Stimulated activated CD8-positive, alpha-beta memory T cell treated with anti-CD3 and anti-CD28 coated beads, Interleukin-15, amount 100 ng/mL, for 24 hours (primary cell): ENCODE results near the gene ZNF330.
"Not testable (repeated sequence)": the region's sequence is repeated elsewhere in the genome, so short reads cannot be mapped to it uniquely, and the experiment has no call there.

Experiments used
- DNase-seq: peaks from one replicate; pipeline ENCODE4 v3.0.0-alpha.2; 2020; ENCODE audit warnings: low read depth

Gene ZNF330

DNA sequence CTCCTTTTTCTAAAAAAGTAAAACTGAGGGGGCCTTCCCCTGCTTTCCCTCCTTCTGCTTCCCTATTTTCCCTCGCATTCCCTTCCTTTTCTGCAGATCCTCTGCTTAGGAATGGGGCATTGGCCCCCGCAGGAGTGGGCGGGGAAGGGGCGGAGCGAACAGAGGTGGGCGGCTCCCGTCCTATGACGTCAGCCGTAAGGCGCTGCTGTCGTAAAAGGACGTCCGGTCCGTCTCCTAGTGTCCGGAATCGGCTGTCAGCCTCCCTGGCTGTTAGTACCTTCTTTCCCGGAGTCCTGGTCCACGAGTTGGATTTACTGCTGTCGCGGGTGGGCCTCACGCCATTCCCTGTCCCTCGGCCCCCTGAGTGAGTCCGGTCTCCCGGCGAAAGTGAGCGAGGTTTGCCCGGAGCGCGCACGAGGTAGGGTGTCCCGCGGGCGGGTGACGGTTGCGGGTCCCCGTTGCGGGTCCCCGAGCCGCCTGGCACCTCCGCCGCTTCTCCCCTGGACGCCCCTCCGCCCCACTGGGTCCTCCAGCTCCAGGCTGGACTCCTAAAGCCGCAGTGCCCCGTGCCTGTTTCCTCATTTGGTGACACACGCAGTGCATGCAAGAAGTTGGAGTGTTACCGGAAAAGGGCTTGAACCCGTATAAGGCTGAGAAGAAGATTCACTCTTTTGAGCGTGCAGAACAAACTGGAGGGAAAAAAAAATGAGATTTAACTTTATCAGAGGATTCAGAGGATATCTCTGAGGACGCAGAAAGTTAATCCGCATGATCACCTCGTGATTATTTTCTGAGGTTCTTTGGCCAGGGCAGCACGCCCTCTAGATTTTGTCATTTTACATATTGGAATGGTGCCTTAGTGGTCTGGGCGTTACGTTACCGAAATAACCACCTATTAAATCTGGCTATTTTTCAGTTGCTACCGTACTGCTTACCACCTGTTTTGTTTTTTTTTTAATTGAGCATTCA is at the start of gene ZNF330:
TSS of gene ZNF330 (plus strand) at position 205 of the 969 bp plus-strand sequence. CDS start 1,477 bp downstream, outside the sequence.
- peak; percentile 92 for DNase-seq

DNA sequence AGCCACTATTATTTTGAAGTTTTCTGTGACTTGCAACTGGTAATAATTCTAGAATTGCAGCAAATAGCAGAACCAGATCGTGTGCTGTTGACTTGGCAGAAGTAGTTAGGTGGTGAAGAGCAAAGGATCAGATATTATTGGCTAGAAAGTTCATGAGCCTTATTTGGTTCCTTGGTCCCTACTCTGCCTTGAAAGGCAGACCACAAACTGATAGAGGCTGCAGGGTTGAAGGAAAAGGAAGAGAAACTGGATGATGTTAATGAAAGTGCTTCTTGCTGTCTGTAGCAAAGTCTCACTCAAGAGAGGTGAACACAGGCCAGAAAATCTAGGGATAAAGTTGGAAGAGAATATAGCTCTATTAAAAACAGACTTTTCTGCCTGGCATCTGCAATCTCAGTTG is 46.2 kb upstream of the ZNF330 start:
- DNase-seq = no peak

DNA sequence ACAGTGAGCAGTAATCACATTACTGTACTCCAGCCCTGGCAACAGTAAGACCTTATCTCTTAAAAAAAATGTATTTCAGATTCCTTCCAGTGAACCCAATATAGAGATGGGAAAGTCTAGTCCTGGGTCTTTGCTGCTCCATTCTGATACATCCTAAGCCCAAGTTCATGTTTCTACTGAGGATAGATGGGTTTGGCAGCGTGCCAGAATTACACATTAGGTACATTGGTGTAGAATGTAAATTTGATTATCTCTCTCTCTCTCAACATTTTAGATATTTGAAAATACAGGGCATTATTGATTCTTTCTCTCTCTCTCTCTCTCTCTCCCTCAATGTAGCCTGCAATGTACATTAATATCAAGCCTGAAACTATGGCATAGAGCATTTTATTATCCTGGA is 43.5 kb upstream of the ZNF330 start:
- DNase-seq = no peak

DNA sequence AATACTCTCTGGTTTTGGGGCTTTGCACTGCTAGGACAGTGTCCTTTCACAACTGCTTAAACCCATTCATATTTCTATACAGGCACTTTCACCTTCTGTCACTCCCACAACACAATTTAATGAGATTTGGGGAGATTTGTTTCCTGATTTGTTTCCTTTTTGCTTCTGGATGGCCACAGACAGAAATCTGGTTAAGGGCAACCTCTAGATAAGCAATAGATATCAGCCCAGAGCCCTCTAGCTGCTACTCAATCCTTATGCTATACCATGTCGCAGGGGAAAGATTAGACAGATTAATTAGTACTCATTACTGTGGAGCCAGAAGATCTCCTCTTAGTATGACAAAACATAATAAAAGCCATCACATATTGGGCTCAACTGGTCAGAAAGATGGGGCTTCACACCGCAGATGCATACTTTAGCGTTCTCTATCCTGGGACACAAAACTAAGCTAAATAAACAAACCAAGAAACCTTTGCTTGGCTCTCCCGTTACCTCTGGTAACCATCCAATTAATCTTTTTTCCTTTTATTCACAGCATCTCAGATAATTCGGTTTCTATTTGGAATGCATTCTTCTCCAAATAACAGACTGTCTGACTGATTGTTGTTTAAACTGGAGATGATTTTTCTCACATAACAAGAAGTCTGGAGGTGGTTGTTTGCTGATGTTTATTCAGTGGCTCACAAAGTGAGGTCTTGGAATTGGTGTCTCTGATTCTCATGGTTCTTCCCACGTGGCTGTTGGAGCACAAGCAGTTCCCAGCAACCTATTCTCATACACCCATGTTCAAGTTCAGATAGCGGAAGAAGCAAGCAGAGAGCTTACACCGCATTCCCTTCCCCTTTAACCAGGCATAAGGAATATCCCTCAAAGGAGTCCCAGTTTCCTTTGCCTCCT is 41.0 kb upstream of the ZNF330 start:
- no peak for DNase-seq

DNA sequence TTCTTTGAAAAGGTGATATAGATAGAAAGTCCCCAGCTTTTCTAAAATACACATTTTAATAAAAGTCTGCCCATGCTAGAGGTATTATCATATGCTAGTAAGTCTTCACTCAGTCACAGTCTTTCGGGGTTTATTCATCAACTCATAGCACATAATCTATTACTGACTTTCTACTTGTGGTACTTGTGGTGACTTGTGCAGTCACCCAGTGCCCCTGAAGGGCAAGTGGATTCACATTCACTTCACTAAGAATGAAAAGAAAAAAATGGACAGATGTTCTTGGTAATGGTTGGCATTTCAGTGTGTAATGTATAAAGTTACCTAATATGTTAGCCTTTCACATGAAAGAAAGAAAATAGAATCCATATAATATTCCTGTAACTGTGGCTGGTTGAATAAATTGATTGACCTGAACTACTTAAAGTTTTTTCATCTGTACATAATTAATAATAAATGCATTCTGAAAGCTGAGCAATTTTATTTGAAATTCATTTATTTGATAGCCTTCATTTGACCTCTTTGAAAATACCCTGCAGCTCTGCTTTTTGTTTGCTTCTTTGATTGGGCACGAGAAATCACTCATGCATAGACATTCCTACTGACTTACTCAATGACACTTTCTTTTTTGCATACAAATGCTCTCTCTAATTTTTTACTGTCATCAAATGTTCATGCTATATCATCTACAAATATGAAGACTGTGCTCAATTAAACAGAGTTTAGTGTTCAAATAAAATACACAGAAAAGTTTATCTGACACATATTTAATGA is 39.5 kb upstream of the ZNF330 start:
- no peak for DNase-seq

DNA sequence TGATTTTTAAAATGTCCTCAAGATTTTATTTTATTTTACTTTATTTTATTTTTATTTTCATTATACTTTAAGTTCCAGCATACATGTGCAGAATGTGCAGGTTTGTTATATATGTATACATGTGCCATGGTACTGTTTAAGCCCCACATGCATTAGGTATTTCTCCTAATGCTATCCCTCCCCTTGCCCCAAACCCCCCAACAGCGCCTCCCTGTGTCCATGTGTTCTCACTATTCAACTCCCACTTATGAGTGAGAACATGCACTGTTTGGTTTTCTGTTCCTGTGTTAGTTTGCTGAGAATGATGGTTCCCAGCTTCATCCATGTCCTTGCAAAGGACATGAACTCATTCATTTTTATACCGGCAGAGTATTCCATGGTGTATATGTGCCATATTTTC is 37.2 kb upstream of the ZNF330 start:
- not testable (repeated sequence) for DNase-seq

DNA sequence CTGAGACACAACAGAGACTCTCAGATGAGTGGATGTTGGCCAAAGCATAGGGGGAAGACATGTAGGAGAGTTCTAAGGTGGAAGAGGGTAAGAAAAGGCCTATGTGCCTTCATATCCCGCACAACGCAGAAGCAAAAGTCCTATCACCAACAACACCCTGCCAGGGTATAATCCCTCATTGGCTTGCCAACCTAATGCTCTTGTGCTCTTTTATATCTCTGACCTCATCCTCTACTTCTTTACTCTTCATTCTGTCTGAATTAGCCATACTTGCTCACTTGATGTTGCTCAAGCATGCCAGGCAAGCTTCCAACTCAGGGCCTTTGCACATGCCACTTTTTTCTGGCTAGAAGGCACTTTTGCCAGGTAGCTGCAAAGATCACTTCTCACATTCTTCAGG is 28.1 kb upstream of the ZNF330 start:
- DNase-seq = no peak

DNA sequence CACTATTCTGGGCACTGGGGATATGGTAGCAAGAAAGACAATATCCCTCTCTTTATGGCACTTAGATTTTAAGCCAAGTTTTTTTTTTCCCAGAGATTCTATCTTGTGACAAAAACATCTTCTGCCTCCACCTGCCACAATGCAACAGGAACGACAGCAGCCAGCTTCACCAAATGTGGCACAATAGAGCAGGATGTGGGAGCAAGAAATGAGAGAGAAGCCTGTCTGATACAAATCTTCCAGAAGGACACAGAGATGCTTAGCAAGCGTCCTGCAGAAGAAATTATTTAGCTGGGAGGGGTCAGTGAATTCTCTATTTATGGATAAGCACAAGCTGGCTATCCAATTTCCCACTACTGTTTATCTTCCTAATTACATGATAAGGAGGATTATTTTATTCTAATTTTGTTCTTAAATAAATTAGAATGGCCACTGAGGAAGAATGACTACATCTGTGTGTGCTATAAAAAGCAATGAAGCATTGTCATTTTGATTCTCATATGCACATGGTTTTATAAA is 27.1 kb upstream of the ZNF330 start:
- no peak for DNase-seq

DNA sequence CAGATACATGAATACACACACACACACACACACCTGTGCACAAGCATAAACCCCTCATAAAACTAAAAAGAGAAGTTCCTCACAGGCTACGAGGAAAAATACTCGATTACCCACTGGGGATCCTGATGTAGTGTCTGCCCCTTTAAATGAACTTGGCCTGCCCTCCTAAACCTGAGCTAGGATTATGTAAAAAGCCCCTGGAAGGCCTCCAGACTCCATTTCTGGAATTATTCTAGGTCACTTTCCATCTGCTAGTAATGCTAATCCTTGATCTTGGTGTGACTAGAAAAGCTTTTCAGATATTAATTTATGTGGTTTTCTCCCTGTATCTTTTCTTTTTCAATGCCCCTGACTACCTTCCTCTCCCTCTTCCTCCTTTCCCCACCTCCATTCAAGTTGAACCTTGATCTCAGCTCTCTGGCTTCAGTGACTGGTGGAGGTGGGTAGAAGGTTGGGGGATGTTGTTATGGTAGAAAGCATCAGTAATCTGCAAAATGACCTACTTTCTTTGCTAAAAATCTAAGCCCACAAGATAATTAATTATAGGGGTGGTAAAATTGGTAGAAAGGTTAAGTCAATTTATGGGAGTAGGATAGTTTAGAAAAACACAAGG is 25.5 kb upstream of the ZNF330 start:
- no peak for DNase-seq

DNA sequence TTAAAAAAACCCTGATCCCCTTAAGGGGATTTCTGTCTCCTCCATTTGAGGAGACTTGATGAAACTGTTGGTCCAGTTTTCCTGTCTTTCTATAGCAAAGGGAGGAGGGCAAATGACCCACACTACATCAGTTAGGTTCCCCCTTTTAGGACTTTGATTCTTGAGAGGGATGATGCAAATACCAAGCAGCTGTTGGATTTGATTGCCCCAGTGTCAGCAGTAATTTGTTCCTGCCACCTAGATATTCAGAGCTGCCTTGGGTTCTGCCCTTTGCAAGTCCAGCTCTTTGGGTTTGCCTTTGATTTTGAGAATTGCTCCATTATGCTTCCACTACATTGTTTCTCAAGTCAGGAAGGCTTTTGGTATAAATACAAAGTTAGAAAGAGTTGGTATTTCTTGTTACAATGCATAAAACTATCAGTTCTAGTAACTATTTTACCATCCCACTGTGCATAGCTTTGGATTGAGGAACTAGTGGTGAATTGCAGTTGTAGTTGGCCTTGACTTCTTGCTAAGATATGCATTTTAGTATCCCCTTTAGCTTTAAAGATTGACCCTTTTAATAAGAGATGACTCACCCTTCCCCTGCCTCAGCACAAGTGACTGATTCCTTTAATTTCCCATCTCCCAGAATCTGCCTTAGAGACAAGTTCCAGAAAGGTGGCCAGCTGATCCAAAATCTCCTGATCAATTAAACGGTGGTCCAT is 24.3 kb upstream of the ZNF330 start:
- DNase-seq = no peak

DNA sequence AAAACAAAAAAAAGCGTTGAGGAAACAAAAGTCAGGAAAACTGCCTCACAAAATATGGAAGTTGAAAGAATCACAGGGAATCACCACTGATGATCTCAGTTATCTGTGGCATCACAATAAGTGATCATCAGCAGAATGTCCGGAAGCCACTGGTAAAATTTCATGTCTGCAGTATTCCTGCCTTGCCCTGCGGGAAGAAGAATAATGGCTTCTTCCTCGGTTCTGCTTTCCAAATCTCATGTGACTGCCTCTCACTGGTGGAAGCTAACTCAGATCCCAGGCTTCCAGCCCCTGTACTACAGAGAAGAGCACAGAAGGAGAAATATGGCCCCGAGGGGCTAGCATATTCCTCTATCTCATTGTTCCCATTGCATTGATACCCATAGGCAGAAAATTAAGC is 12.7 kb upstream of the ZNF330 start:
- DNase-seq = no peak

DNA sequence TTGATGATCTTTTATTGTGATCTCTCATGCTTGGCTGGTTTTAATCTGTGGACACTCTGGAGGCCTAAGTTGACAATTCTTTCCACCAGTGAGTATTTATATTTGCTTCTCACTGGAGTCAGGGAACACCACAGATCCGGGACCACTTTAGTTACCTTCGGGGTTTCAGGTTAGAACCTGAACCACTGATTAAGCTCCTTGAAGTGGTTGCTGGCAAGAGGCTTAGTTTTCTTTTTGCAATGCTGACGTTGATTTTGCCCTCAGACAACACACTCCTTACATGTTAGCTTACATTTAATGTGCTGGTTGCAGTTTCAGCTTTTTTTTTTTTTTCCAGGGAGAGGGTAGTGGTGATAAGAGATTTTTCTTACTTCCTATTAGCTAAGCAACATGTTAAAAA is 10.5 kb upstream of the ZNF330 start:
- DNase-seq = no peak

DNA sequence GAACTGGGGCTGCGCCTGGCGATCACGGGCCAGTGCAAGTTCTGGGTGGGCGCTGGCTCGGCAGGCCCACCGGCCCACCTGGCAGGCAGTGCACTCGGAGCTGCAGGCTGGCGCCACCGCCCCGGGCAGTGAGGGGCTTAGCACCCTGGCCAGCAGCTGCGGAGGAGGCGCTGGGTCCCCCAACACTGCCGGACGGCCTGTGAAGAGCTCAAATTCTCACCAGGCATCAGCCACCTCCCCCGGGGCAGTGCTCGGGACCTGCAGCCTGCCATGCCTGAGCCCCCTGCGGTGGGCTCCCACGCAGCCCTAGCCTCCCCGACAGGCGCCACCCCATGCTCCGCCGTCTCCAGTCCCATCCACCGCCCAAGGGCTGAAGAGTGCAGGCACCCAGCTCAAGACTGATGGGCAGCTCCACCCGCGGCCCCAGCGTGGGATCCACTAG is 7.1 kb upstream of the ZNF330 start:
- DNase-seq = no peak

DNA sequence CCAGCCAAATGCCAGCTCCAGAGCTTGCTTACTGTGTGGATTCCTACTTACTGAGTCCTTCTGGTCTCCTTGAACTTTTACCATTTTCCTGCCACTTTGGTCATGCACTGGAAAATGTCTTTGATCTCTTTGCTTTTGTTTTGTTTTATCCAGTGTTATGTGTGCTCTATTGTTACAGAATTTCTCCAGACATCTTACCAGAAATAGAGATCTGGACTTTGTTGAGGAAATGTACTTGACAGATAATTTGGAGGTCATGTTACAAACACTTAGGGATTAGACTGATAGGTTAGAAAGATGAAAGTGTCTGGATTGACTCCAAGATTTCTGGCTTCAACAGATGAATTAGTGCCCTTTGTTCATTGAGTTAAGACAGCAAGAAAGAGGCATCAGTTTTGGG is 5.7 kb upstream of the ZNF330 start:
- no peak for DNase-seq

DNA sequence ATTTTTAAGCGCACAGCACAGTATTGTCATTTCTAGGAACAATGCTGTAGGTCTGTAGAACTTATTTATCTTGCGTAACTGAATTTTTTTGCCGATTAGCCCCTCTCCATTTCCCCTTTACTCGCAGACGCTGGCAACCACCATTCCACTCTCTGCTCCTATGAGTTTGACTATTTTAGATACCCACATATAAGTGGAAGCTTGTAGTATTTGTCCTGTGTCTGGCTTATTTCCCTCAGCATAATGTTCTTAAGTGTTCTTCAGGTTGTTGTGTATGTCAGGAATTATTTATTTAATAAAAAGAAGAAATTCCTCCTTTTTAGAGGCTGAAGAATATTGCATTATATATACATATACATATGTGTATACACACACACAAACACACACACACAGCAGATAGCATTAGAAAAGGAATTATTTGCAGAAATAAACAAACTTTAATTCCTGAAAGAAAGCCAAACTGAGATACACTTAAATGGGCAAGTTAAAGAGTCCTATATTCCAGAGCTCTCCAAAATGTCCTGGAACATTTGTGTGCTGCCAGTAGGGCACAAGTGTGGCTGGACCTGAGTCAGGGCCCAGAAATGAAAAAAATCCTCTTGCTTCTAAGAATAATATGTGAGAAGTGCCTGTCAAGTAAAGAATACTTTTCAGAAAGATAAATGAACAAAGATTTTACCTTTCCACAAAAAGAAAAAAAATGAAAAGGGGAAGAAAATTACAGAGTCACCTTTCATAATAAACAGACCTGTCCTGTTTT is 4.5 kb upstream of the ZNF330 start:
- no peak for DNase-seq

DNA sequence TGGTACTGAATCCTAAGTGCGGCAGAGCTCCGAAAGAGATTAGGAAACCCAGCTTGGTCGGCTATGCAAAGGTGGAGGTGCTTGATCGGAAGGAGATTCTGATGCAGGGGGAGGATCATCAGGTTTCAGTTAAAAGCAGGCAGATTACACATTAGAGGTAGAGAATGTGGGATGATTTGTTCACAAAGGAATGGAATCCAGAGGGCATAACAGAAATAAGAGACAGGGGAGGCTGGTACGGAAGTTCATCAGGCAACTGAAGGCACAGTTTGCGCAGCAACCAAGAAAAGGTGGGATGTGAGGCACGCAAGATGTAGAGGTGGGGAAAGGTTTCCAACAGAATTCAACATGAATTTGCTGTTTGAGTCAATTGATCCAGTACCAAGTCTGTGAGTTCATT is 424 bp upstream of the ZNF330 start:
- DNase-seq = no peak

DNA sequence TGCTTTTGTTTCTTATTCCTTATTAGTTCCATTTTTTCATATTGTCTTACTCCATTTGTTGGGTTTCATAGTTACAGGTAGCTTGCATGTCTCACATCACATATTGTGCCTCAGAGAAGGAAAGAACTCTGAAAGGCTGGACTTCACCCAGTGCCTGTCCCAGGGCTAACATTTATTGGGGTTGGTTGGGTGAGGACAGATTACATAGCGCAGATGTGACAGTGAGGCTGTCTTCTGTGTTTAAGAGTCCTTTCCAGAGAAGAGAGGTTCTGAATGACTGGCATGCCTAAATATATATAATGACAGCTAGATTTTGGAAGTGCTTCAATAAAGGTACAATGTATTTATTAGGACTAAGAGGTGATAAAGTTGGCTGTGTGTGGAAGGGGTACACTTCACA is 2.7 kb downstream of the ZNF330 start:
- no peak for DNase-seq

DNA sequence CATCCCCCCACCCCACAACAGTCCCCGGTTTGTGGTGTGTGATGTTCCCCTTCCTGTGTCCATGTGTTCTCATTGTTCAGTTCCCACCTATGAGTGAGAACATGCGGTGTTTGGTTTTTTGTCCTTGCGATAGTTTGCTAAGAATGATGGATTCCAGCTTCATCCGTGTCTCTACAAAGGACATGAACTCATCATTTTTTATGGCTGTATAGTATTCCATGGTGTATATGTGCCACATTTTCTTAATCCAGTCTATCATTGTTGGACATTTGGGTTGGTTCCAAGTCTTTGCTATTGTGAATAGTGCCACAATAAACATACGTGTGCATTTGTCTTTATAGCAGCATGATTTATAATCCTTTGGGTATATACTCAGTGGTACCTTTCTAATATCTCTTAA is 6.6 kb downstream of the ZNF330 start:
- not testable (repeated sequence) for DNase-seq

DNA sequence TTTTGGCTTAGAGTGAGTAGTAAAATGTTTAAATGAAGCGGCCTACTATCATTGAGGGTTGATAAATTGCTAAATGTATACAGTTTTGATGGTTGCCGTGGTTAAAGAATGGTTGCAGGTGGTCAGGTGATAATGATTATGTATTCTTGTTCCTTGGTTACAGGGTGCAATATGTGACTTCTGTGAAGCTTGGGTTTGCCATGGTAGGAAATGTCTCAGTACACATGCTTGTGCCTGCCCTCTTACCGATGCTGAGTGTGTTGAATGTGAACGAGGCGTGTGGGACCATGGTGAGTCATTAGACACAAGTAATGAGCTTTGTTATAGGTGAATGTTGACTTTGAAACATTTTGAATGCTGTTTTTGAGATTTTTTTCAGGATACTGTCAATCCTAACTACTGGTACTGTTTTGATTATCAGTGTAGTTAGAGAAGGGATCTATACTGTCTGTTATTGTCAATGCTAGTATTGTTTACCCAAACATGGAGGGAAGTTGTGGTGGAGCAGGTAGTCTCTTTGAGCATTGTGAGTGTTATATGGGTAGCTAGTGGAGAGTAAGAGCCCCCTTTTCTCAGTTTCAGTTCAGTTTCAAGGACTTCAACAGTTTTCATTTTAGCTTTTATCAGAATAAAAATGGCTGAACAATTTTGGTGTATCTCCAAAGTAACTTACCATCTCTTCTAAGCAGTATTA is 8.9 kb downstream of the ZNF330 start:
- no peak for DNase-seq
